Measurements from ENCODE around the gene BET1L.
"Not testable (repeated sequence)": the region's sequence is repeated elsewhere in the genome, so short reads cannot be mapped to it uniquely, and the experiment has no call there.

Gene BET1L

GRCh38 chr11:244376-244775, 37.2 kb upstream of the BET1L start:
- peaks cover 46 to 66% of the 10 kb centered on the region in 2 donors for H3K36me3 ChIP-seq (ENCODE audit: control insufficient read depth in 2 of 2, insufficient read depth in 2 of 2, low read length in 2 of 2)
- H3K27ac ChIP-seq (ENCODE audit: low read depth in 2 of 2, low read length in 2 of 2) = no peak overlapping the region
- H3K4me1 ChIP-seq (ENCODE audit: control insufficient read depth in 2 of 2, insufficient read depth in 2 of 2, low read length in 2 of 2) = no peaks in the 10 kb centered on the region
- H3K9me3 ChIP-seq (ENCODE audit: control insufficient read depth in 2 of 2, low read length in 2 of 2) = no peaks in the 10 kb centered on the region
- no peak overlapping the region for H3K9ac ChIP-seq (ENCODE audit: low read depth in 1 of 2, low read length in 2 of 2)
- H3K27me3 ChIP-seq (ENCODE audit: control insufficient read depth in 2 of 2, insufficient read depth in 2 of 2, low read length in 2 of 2) = no peaks in the 10 kb centered on the region
- no peak overlapping the region for H3K4me3 ChIP-seq (ENCODE audit: low read length in 2 of 2)

GRCh38 chr11:241634-242033, 34.4 kb upstream of the BET1L start:
- Histone ChIP-seq H3K4me1 (ENCODE audit: control insufficient read depth in 2 of 2, insufficient read depth in 2 of 2, low read length in 2 of 2) (peaks cover 8 to 11% of the 10 kb centered on the region in 2 donors), H3K9ac (ENCODE audit: low read depth in 1 of 2, low read length in 2 of 2) (no peak overlapping the region), H3K27me3 (ENCODE audit: control insufficient read depth in 2 of 2, insufficient read depth in 2 of 2, low read length in 2 of 2) (no peaks in the 10 kb centered on the region), H3K27ac (ENCODE audit: low read depth in 2 of 2, low read length in 2 of 2) (no peak overlapping the region), H3K9me3 (ENCODE audit: control insufficient read depth in 2 of 2, low read length in 2 of 2) (no peaks in the 10 kb centered on the region), H3K36me3 (ENCODE audit: control insufficient read depth in 2 of 2, insufficient read depth in 2 of 2, low read length in 2 of 2) (peaks cover 32 to 45% of the 10 kb centered on the region in 2 donors), H3K4me3 (ENCODE audit: low read length in 2 of 2) (no peak overlapping the region)

GRCh38 chr11:240315-240714, 33.1 kb upstream of the BET1L start:
- H3K9ac ChIP-seq (ENCODE audit: low read depth in 1 of 2, low read length in 2 of 2) = no peak overlapping the region
- peaks cover 13 to 16% of the 10 kb centered on the region in 2 donors for H3K4me1 ChIP-seq (ENCODE audit: control insufficient read depth in 2 of 2, insufficient read depth in 2 of 2, low read length in 2 of 2)
- no peaks in the 10 kb centered on the region for H3K9me3 ChIP-seq (ENCODE audit: control insufficient read depth in 2 of 2, low read length in 2 of 2)
- H3K27me3 ChIP-seq (ENCODE audit: control insufficient read depth in 2 of 2, insufficient read depth in 2 of 2, low read length in 2 of 2) = no peaks in the 10 kb centered on the region
- H3K27ac ChIP-seq (ENCODE audit: low read depth in 2 of 2, low read length in 2 of 2) = no peak overlapping the region
- H3K4me3 ChIP-seq (ENCODE audit: low read length in 2 of 2) = no peak overlapping the region
- H3K36me3 ChIP-seq (ENCODE audit: control insufficient read depth in 2 of 2, insufficient read depth in 2 of 2, low read length in 2 of 2) = peaks cover 22 to 33% of the 10 kb centered on the region in 2 donors

- H3K9me3 ChIP-seq (ENCODE audit: control insufficient read depth in 2 of 2, low read length in 2 of 2); H3K27me3 ChIP-seq (ENCODE audit: control insufficient read depth in 2 of 2, insufficient read depth in 2 of 2, low read length in 2 of 2); H3K27ac ChIP-seq (ENCODE audit: low read depth in 2 of 2, low read length in 2 of 2); H3K9ac ChIP-seq (ENCODE audit: low read depth in 1 of 2, low read length in 2 of 2): not testable (repeated sequence)
- Histone ChIP-seq H3K4me1 (ENCODE audit: control insufficient read depth in 2 of 2, insufficient read depth in 2 of 2, low read length in 2 of 2) (peaks cover 18% of the 10 kb centered on the region in 2 donors), H3K4me3 (ENCODE audit: low read length in 2 of 2) (peak overlapping the region in 1 of 2 donors; percentile 92), H3K36me3 (ENCODE audit: control insufficient read depth in 2 of 2, insufficient read depth in 2 of 2, low read length in 2 of 2) (peaks cover 13 to 17% of the 10 kb centered on the region in 2 donors)
Observed at GRCh38 chr11:238346-238745, 31.1 kb upstream of the BET1L start.

- peak within 1 kb of the TSS; percentile 90 to 94 for H3K9ac ChIP-seq (ENCODE audit: low read depth in 1 of 2, low read length in 2 of 2)
- H3K36me3 ChIP-seq (ENCODE audit: control insufficient read depth in 2 of 2, insufficient read depth in 2 of 2, low read length in 2 of 2) = peaks cover 9 to 15% of the 10 kb centered on the region in 2 donors
- peaks cover 18% of the 10 kb centered on the region in 2 donors for H3K4me1 ChIP-seq (ENCODE audit: control insufficient read depth in 2 of 2, insufficient read depth in 2 of 2, low read length in 2 of 2)
- H3K27me3 ChIP-seq (ENCODE audit: control insufficient read depth in 2 of 2, insufficient read depth in 2 of 2, low read length in 2 of 2) = no peaks in the 10 kb centered on the region
- H3K27ac ChIP-seq (ENCODE audit: low read depth in 2 of 2, low read length in 2 of 2) = peak within 1 kb of the TSS; percentile 97 to 98
- H3K4me3 ChIP-seq (ENCODE audit: low read length in 2 of 2) = peak within 1 kb of the TSS; percentile 77 to 92
- no peaks in the 10 kb centered on the region for H3K9me3 ChIP-seq (ENCODE audit: control insufficient read depth in 2 of 2, low read length in 2 of 2)
Observed at GRCh38 chr11:236774-237767, 29.9 kb upstream of the BET1L start, which contains the start of gene PSMD13. Gene PSMD13 (plus strand): TSS chr11:236976. CDS start chr11:237050, 74 bp downstream.

GRCh38 chr11:235997-236773, 29.0 kb upstream of the BET1L start, which contains the start of gene SIRT3:
Gene SIRT3 (minus strand): TSS chr11:236342. CDS start chr11:236328, 14 bp downstream.
- Histone ChIP-seq H3K4me3 (ENCODE audit: low read length in 2 of 2) (peak within 1 kb of the TSS; percentile 77 to 92), H3K9ac (ENCODE audit: low read depth in 1 of 2, low read length in 2 of 2) (peak within 1 kb of the TSS; percentile 90 to 94), H3K27me3 (ENCODE audit: control insufficient read depth in 2 of 2, insufficient read depth in 2 of 2, low read length in 2 of 2) (no peaks in the 10 kb centered on the region), H3K4me1 (ENCODE audit: control insufficient read depth in 2 of 2, insufficient read depth in 2 of 2, low read length in 2 of 2) (peaks cover 18% of the 10 kb centered on the region in 2 donors), H3K36me3 (ENCODE audit: control insufficient read depth in 2 of 2, insufficient read depth in 2 of 2, low read length in 2 of 2) (peaks cover 7 to 9% of the 10 kb centered on the region in 2 donors), H3K27ac (ENCODE audit: low read depth in 2 of 2, low read length in 2 of 2) (peak within 1 kb of the TSS; percentile 97 to 98), H3K9me3 (ENCODE audit: control insufficient read depth in 2 of 2, low read length in 2 of 2) (no peaks in the 10 kb centered on the region)

GRCh38 chr11:235609-235996, 28.4 kb upstream of the BET1L start:
- Histone ChIP-seq H3K27me3 (ENCODE audit: control insufficient read depth in 2 of 2, insufficient read depth in 2 of 2, low read length in 2 of 2) (no peaks in the 10 kb centered on the region), H3K4me1 (ENCODE audit: control insufficient read depth in 2 of 2, insufficient read depth in 2 of 2, low read length in 2 of 2) (peaks cover 18% of the 10 kb centered on the region in 2 donors), H3K9me3 (ENCODE audit: control insufficient read depth in 2 of 2, low read length in 2 of 2) (no peaks in the 10 kb centered on the region), H3K36me3 (ENCODE audit: control insufficient read depth in 2 of 2, insufficient read depth in 2 of 2, low read length in 2 of 2) (peaks cover 4 to 9% of the 10 kb centered on the region in 2 donors), H3K4me3 (ENCODE audit: low read length in 2 of 2) (peak overlapping the region; percentile 71 to 82), H3K9ac (ENCODE audit: low read depth in 1 of 2, low read length in 2 of 2) (peak overlapping the region; percentile 84 to 94), H3K27ac (ENCODE audit: low read depth in 2 of 2, low read length in 2 of 2) (peak overlapping the region; percentile 80 to 88)

GRCh38 chr11:235180-235579, 28.0 kb upstream of the BET1L start:
- Histone ChIP-seq H3K27ac (ENCODE audit: low read depth in 2 of 2, low read length in 2 of 2) (no peak overlapping the region), H3K4me3 (ENCODE audit: low read length in 2 of 2) (peak overlapping the region; percentile 71 to 82), H3K4me1 (ENCODE audit: control insufficient read depth in 2 of 2, insufficient read depth in 2 of 2, low read length in 2 of 2) (peaks cover 18% of the 10 kb centered on the region in 2 donors)

GRCh38 chr11:232783-233565, 25.8 kb upstream of the BET1L start:
- Histone ChIP-seq H3K36me3 (ENCODE audit: control insufficient read depth in 2 of 2, insufficient read depth in 2 of 2, low read length in 2 of 2) (peaks cover 0 to 6% of the 10 kb centered on the region in 2 donors), H3K4me1 (ENCODE audit: control insufficient read depth in 2 of 2, insufficient read depth in 2 of 2, low read length in 2 of 2) (peaks cover 14 to 18% of the 10 kb centered on the region in 2 donors), H3K27me3 (ENCODE audit: control insufficient read depth in 2 of 2, insufficient read depth in 2 of 2, low read length in 2 of 2) (no peaks in the 10 kb centered on the region), H3K9me3 (ENCODE audit: control insufficient read depth in 2 of 2, low read length in 2 of 2) (no peaks in the 10 kb centered on the region), H3K9ac (ENCODE audit: low read depth in 1 of 2, low read length in 2 of 2) (no peak overlapping the region), H3K4me3 (ENCODE audit: low read length in 2 of 2) (no peak overlapping the region), H3K27ac (ENCODE audit: low read depth in 2 of 2, low read length in 2 of 2) (no peak overlapping the region)

More at GRCh38 chr11:235180-235579, 28.0 kb upstream of the BET1L start:
- Histone ChIP-seq H3K9me3 (ENCODE audit: control insufficient read depth in 2 of 2, low read length in 2 of 2) (no peaks in the 10 kb centered on the region), H3K9ac (ENCODE audit: low read depth in 1 of 2, low read length in 2 of 2) (peak overlapping the region; percentile 84 to 94), H3K27me3 (ENCODE audit: control insufficient read depth in 2 of 2, insufficient read depth in 2 of 2, low read length in 2 of 2) (no peaks in the 10 kb centered on the region), H3K36me3 (ENCODE audit: control insufficient read depth in 2 of 2, insufficient read depth in 2 of 2, low read length in 2 of 2) (peaks cover 4 to 12% of the 10 kb centered on the region in 2 donors)

Measured in mucosa of rectum (tissue), 2 donors.